H1 (cell line): Measurements from ENCODE around the gene BACE2. TPM values are rescaled to one million over a fixed set of nuclear protein-coding genes. Genes with fewer than 3 reads are reported as not detected.

Source experiments
- polyA plus RNA-seq, 7 experiments: library from polyadenylated mRNA; depleted of rRNA in 3 of 7; stranded (reverse) in 5 of 7; unstranded in 2 of 7; fragments of >200 nt in 5 of 7; fragments of 200-250 nt in 2 of 7; gene quantifications; 1 replicate in 5 of 7; 2 replicates in 1 of 7; 4 replicates in 1 of 7; pipeline versions ENCODE4 v1.2.1 to v1.2.3, GENCODE V29; 2011 to 2013; ENCODE audit warnings: missing spikeins in 2 of 7, mixed read lengths in 2 of 7
- total RNA-seq: library from RNA; stranded (reverse); fragmentation: NEBNext Ultra II Directional; extraction: Animal tissue kit (Norgen Biotek cat#: 25700); gene quantifications from 2 replicates; pipeline ENCODE4 v1.2.1, GENCODE V29; 2021
- TF ChIP-seq, protein P1 (sequence below): fragments of 300-600 bp; sonication (generic); IDR thresholded peaks from 2 replicates; pipeline ENCODE4 v1.7.1; 2012; ENCODE audit warnings: low read length, moderate library complexity, mild to moderate bottlenecking, inconsistent platforms; ENCODE audit not compliant: insufficient replicate concordance

The BACE2 gene
- total and polyA plus RNA-seq, 2 of the 8 experiments (the other 6 are each of a cell fraction or from before 2014, with no cell fraction given), result 8.1 to 10.9 TPM

DNA sequence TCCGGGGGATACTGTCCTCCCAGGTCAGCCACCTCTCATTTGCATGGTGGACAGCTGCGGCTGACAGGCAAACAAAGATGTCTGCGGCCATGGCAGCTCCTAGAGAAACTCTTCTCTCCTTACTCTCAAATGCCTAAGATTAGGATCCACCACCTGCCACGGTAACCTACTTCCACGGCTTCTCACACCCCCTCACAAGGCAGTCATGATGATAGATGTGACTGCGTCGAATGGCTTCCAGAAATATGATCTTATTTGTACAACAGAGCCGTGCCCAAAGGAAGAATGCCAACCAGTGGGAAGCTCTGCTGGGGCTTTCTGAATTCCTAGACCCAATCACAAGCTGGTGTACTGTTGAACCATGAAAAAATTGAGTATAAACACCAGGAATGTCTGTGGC is 73.4 kb downstream of the BACE2 start (continued):
- TF ChIP-seq, protein P1, sequence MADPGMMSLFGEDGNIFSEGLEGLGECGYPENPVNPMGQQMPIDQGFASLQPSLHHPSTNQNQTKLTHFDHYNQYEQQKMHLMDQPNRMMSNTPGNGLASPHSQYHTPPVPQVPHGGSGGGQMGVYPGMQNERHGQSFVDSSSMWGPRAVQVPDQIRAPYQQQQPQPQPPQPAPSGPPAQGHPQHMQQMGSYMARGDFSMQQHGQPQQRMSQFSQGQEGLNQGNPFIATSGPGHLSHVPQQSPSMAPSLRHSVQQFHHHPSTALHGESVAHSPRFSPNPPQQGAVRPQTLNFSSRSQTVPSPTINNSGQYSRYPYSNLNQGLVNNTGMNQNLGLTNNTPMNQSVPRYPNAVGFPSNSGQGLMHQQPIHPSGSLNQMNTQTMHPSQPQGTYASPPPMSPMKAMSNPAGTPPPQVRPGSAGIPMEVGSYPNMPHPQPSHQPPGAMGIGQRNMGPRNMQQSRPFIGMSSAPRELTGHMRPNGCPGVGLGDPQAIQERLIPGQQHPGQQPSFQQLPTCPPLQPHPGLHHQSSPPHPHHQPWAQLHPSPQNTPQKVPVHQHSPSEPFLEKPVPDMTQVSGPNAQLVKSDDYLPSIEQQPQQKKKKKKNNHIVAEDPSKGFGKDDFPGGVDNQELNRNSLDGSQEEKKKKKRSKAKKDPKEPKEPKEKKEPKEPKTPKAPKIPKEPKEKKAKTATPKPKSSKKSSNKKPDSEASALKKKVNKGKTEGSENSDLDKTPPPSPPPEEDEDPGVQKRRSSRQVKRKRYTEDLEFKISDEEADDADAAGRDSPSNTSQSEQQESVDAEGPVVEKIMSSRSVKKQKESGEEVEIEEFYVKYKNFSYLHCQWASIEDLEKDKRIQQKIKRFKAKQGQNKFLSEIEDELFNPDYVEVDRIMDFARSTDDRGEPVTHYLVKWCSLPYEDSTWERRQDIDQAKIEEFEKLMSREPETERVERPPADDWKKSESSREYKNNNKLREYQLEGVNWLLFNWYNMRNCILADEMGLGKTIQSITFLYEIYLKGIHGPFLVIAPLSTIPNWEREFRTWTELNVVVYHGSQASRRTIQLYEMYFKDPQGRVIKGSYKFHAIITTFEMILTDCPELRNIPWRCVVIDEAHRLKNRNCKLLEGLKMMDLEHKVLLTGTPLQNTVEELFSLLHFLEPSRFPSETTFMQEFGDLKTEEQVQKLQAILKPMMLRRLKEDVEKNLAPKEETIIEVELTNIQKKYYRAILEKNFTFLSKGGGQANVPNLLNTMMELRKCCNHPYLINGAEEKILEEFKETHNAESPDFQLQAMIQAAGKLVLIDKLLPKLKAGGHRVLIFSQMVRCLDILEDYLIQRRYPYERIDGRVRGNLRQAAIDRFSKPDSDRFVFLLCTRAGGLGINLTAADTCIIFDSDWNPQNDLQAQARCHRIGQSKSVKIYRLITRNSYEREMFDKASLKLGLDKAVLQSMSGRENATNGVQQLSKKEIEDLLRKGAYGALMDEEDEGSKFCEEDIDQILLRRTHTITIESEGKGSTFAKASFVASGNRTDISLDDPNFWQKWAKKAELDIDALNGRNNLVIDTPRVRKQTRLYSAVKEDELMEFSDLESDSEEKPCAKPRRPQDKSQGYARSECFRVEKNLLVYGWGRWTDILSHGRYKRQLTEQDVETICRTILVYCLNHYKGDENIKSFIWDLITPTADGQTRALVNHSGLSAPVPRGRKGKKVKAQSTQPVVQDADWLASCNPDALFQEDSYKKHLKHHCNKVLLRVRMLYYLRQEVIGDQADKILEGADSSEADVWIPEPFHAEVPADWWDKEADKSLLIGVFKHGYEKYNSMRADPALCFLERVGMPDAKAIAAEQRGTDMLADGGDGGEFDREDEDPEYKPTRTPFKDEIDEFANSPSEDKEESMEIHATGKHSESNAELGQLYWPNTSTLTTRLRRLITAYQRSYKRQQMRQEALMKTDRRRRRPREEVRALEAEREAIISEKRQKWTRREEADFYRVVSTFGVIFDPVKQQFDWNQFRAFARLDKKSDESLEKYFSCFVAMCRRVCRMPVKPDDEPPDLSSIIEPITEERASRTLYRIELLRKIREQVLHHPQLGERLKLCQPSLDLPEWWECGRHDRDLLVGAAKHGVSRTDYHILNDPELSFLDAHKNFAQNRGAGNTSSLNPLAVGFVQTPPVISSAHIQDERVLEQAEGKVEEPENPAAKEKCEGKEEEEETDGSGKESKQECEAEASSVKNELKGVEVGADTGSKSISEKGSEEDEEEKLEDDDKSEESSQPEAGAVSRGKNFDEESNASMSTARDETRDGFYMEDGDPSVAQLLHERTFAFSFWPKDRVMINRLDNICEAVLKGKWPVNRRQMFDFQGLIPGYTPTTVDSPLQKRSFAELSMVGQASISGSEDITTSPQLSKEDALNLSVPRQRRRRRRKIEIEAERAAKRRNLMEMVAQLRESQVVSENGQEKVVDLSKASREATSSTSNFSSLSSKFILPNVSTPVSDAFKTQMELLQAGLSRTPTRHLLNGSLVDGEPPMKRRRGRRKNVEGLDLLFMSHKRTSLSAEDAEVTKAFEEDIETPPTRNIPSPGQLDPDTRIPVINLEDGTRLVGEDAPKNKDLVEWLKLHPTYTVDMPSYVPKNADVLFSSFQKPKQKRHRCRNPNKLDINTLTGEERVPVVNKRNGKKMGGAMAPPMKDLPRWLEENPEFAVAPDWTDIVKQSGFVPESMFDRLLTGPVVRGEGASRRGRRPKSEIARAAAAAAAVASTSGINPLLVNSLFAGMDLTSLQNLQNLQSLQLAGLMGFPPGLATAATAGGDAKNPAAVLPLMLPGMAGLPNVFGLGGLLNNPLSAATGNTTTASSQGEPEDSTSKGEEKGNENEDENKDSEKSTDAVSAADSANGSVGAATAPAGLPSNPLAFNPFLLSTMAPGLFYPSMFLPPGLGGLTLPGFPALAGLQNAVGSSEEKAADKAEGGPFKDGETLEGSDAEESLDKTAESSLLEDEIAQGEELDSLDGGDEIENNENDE, result no peak
